SK-N-SH (cell line): ENCODE results near the gene CBX8. TPM values are rescaled to one million over a fixed set of nuclear protein-coding genes. Genes with fewer than 3 reads are reported as not detected.
A peak's percentile ranks its signal among the peaks of the same experiment; 100 is the strongest.

ENCODE experiments used
- CTCF ChIA-PET: fragments of 300-600, 350-600 bp; formaldehyde crosslinking; extraction: SDS; loops from one replicate; lab custom pipeline; 2021; lab: Yijun Ruan, JAX
- POLR2A ChIA-PET: fragments of 350-600 bp; sonication (Branson Sonifier 250); formaldehyde crosslinking; extraction: SDS; loops from one replicate; lab custom pipeline; 2020; ENCODE audit warnings: antibody characterized with exemption, inconsistent platforms; lab: Yijun Ruan, JAX
- DNase-seq: peaks from one replicate; pipeline ENCODE4 v3.0.0; 2012
- H2AFZ ChIP-seq: fragments of 200-600 bp; sonication (generic); 2 replicates; pipeline ENCODE4 v1.8.1; 2016; ENCODE audit warnings: antibody characterized with exemption, mild to moderate bottlenecking, low read depth
- H3F3A ChIP-seq: fragments of 200-600 bp; sonication (generic); replicated peaks from 2 replicates; pipeline ENCODE3; 2016; ENCODE audit warnings: antibody characterized with exemption, mild to moderate bottlenecking; ENCODE audit not compliant: insufficient read depth
- H3K27ac ChIP-seq, 2 experiments: fragments of 200-500 bp in 1 of 2; fragments of 200-600 bp in 1 of 2; sonication (Bioruptor generic) in 1 of 2; sonication (generic), shearing (Covaris generic) in 1 of 2; 2 replicates each; pipeline versions ENCODE4 v1.5.1 to v1.6.1; 2014 to 2016; ENCODE audit warnings: low read depth in 2 of 2, inconsistent platforms in 1 of 2, low read length in 1 of 2, mild to moderate bottlenecking in 1 of 2, mixed read lengths in 1 of 2
- H3K27me3 ChIP-seq: fragments of 200-600 bp; sonication (generic), shearing (Covaris generic); 2 replicates; pipeline ENCODE4 v1.6.1; 2016; ENCODE audit warnings: mixed run types; ENCODE audit not compliant: insufficient read depth
- H3K36me3 ChIP-seq, 2 experiments: fragments of 200-500 bp in 1 of 2; fragments of 200-600 bp in 1 of 2; sonication (Bioruptor generic) in 1 of 2; sonication (generic) in 1 of 2; replicated peaks in 1 of 2; 2 replicates each; pipeline versions ENCODE3 to v1.5.1; 2014 to 2016; ENCODE audit warnings: low read length in 1 of 2, mild to moderate bottlenecking in 1 of 2; ENCODE audit not compliant: insufficient read depth in 2 of 2, control insufficient read depth in 1 of 2
- H3K4me1 ChIP-seq, 2 experiments: fragments of 200-500 bp in 1 of 2; fragments of 200-600 bp in 1 of 2; sonication (Bioruptor generic) in 1 of 2; sonication (generic), shearing (Covaris generic) in 1 of 2; 2 replicates each; pipeline versions ENCODE4 v1.5.1 to v1.6.1; 2014 to 2016; ENCODE audit warnings: low read depth in 1 of 2, low read length in 1 of 2, mixed run types in 1 of 2; ENCODE audit not compliant: insufficient read depth in 2 of 2, control insufficient read depth in 1 of 2
- H3K4me2 ChIP-seq: fragments of 200-600 bp; sonication (generic), shearing (Covaris generic); 2 replicates; pipeline ENCODE4 v1.6.1; 2017; ENCODE audit warnings: mixed run types
- H3K4me3 ChIP-seq, 2 experiments: fragments of 200-500 bp in 1 of 2; fragments of 200-600 bp in 1 of 2; sonication (Bioruptor generic) in 1 of 2; sonication (generic), shearing (Covaris generic) in 1 of 2; 2 replicates each; pipeline versions ENCODE4 v1.5.1 to v1.8.1; 2014 to 2016; ENCODE audit warnings: low read depth in 2 of 2, inconsistent platforms in 1 of 2, low read length in 1 of 2, mild to moderate bottlenecking in 1 of 2, mixed read lengths in 1 of 2, moderate library complexity in 1 of 2
- H3K79me2 ChIP-seq: fragments of 200-600 bp; sonication (generic); 2 replicates; pipeline ENCODE4 v1.8.1; 2017; ENCODE audit warnings: mild to moderate bottlenecking; ENCODE audit not compliant: insufficient read depth
- H3K9ac ChIP-seq: fragments of 200-600 bp; sonication (generic); 2 replicates; pipeline ENCODE4 v1.6.1; 2017; ENCODE audit warnings: mixed run types
- H3K9me2 ChIP-seq: fragments of 200-600 bp; sonication (generic); 2 replicates; pipeline ENCODE4 v1.6.1; 2017; ENCODE audit warnings: mixed run types
- H3K9me3 ChIP-seq: fragments of 200-600 bp; sonication (generic); 2 replicates; pipeline ENCODE4 v1.6.1; 2017; ENCODE audit warnings: mixed run types, mild to moderate bottlenecking, moderate library complexity
- H4K20me1 ChIP-seq: fragments of 200-600 bp; sonication (generic); 2 replicates; pipeline ENCODE4 v1.6.1; 2017; ENCODE audit warnings: mild to moderate bottlenecking, mixed run types; ENCODE audit not compliant: insufficient read depth
- CHD2 ChIP-seq: fragments of 150-350 bp; IDR thresholded peaks from 2 replicates; pipeline ENCODE4 v1.6.1; 2018; ENCODE audit warnings: low read length; ENCODE audit not compliant: partially characterized antibody
- ELF1 ChIP-seq: IDR thresholded peaks from 2 replicates; pipeline ENCODE4 v1.4.0; 2012
- FOXJ3 ChIP-seq: sonication (generic); formaldehyde crosslinking; IDR thresholded peaks from 2 replicates; pipeline ENCODE4 v1.5.1; 2020; ENCODE audit warnings: mild to moderate bottlenecking, missing genetic modification reagents
- FOXM1 ChIP-seq: IDR thresholded peaks from 2 replicates; pipeline ENCODE4 v1.4.0; 2012; ENCODE audit warnings: low read depth, mild to moderate bottlenecking
- GABPA ChIP-seq: IDR thresholded peaks from 2 replicates; pipeline ENCODE4 v1.4.0; 2012; ENCODE audit warnings: low read depth, mild to moderate bottlenecking
- JUND ChIP-seq: IDR thresholded peaks from 2 replicates; pipeline ENCODE4 v1.4.0; 2012
- MXI1 ChIP-seq: IDR thresholded peaks from 2 replicates; pipeline ENCODE4 v1.6.1; 2012; ENCODE audit warnings: mild to moderate bottlenecking, low read depth, low read length, improper control_type of control experiment
- NFIC ChIP-seq: IDR thresholded peaks from 2 replicates; pipeline ENCODE4 v1.4.0; 2012; ENCODE audit warnings: borderline replicate concordance
- NRF1 ChIP-seq: IDR thresholded peaks from 2 replicates; pipeline ENCODE4 v1.6.1; 2012; ENCODE audit warnings: low read depth, mild to moderate bottlenecking, low read length
- POLR2AphosphoS5 ChIP-seq: IDR thresholded peaks from 2 replicates; pipeline ENCODE4 v1.6.1; 2012; ENCODE audit warnings: low read depth, low read length
- RFX5 ChIP-seq: IDR thresholded peaks from 2 replicates; pipeline ENCODE4 v1.6.1; 2012; ENCODE audit warnings: mild to moderate bottlenecking, improper control_type of control experiment, low read length
- RXRA ChIP-seq: IDR thresholded peaks from 2 replicates; pipeline ENCODE4 v1.4.0; 2012; ENCODE audit warnings: low read depth, mild to moderate bottlenecking, borderline replicate concordance
- SMC3 ChIP-seq: IDR thresholded peaks from 2 replicates; pipeline ENCODE4 v1.6.1; 2012; ENCODE audit warnings: low read depth, low read length, improper control_type of control experiment
- TAF1 ChIP-seq: IDR thresholded peaks from 2 replicates; pipeline ENCODE4 v1.6.1; 2012; ENCODE audit warnings: low read depth, mild to moderate bottlenecking, low read length, moderate library complexity, borderline replicate concordance
- TEAD4 ChIP-seq: IDR thresholded peaks from 2 replicates; pipeline ENCODE4 v1.4.0; 2012; ENCODE audit warnings: mild to moderate bottlenecking, borderline replicate concordance; ENCODE audit not compliant: insufficient read depth
- YY1 ChIP-seq: IDR thresholded peaks from 2 replicates; pipeline ENCODE4 v1.4.0; 2012; ENCODE audit warnings: low read depth, mild to moderate bottlenecking
- WGBS: methylation state at CpG from one replicate; pipeline ENCODE4 v1.1.6; 2017; ENCODE audit warnings: low lambda C conversion rate; 5-methylcytosine and 5-hydroxymethylcytosine counted together
- polyA plus RNA-seq, 3 experiments: library from polyadenylated mRNA; depleted of rRNA; stranded (reverse); fragments of >200 nt; gene quantifications; 2 replicates each; pipeline ENCODE4 v1.2.3, GENCODE V29; 2012
- TF ChIP-seq, protein P1 (sequence below): fragments of 150-350 bp; IDR thresholded peaks from 2 replicates; pipeline ENCODE4 v1.6.1; 2016; ENCODE audit warnings: mild to moderate bottlenecking, low read depth, low read length
- TF ChIP-seq, protein P2 (sequence below): IDR thresholded peaks from 2 replicates; pipeline ENCODE4 v1.4.0; 2012; ENCODE audit warnings: low read depth, borderline replicate concordance
- TF ChIP-seq, protein P3 (sequence below): IDR thresholded peaks from 2 replicates; pipeline ENCODE4; 2012
- TF ChIP-seq, protein P4 (sequence below): IDR thresholded peaks from 2 replicates; pipeline ENCODE4 v1.4.0; 2012; ENCODE audit warnings: low read depth, borderline replicate concordance
- TF ChIP-seq, protein P5 (sequence below): IDR thresholded peaks from 2 replicates; pipeline ENCODE4 v1.6.1; 2012; ENCODE audit warnings: mild to moderate bottlenecking, low read depth, low read length, moderate library complexity

Gene CBX8
- polyA plus RNA-seq, 1 of the 3 experiments (the other 2 are of a cell fraction), result 2.9 TPM

DNA sequence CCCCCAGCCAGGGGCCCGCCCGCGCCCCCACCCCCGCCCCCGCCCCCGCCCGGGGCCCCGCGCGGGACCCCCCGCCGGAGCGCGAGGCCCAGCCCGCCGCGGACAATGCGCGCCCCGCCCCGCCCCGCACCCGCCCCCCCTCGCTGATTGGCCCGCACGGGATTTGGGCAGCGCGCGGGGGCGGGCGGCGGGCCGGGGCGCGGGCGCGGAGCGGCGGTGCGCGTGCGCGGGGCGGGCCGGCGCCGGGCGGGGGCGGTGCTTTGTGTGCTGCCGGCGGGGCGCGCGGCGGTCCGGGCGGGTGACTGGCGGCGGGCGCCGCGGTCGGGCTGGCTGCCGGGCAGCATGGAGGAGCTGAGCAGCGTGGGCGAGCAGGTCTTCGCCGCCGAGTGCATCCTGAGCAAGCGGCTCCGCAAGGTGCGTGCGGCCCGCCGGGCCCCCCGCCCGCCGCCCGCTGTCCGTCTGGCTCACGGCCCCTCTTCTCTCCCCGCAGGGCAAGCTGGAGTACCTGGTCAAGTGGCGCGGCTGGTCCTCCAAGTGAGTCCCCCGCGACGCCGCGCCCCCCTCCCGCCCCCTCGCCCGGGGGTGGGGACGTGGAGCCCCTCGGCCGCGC, 18.9 kb downstream of the CBX8 start, which contains the start of gene CBX2 (continued):
- TF ChIP-seq TAF1 (no peak), RFX5 (no peak), FOXJ3 (CRISPR knock-in tag) (no peak), CHD2 (no peak), FOXM1 (no peak), ELF1 (no peak), YY1 (0 out of 2 replicates have a peak, but pooled peaks have one; percentile 2)
- TF ChIP-seq, protein P1, sequence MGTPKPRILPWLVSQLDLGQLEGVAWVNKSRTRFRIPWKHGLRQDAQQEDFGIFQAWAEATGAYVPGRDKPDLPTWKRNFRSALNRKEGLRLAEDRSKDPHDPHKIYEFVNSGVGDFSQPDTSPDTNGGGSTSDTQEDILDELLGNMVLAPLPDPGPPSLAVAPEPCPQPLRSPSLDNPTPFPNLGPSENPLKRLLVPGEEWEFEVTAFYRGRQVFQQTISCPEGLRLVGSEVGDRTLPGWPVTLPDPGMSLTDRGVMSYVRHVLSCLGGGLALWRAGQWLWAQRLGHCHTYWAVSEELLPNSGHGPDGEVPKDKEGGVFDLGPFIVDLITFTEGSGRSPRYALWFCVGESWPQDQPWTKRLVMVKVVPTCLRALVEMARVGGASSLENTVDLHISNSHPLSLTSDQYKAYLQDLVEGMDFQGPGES, result no peak
- TF ChIP-seq, protein P2, sequence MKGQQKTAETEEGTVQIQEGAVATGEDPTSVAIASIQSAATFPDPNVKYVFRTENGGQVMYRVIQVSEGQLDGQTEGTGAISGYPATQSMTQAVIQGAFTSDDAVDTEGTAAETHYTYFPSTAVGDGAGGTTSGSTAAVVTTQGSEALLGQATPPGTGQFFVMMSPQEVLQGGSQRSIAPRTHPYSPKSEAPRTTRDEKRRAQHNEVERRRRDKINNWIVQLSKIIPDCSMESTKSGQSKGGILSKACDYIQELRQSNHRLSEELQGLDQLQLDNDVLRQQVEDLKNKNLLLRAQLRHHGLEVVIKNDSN, result no peak
- TF ChIP-seq, all 33 proteins: peak for 5

DNA sequence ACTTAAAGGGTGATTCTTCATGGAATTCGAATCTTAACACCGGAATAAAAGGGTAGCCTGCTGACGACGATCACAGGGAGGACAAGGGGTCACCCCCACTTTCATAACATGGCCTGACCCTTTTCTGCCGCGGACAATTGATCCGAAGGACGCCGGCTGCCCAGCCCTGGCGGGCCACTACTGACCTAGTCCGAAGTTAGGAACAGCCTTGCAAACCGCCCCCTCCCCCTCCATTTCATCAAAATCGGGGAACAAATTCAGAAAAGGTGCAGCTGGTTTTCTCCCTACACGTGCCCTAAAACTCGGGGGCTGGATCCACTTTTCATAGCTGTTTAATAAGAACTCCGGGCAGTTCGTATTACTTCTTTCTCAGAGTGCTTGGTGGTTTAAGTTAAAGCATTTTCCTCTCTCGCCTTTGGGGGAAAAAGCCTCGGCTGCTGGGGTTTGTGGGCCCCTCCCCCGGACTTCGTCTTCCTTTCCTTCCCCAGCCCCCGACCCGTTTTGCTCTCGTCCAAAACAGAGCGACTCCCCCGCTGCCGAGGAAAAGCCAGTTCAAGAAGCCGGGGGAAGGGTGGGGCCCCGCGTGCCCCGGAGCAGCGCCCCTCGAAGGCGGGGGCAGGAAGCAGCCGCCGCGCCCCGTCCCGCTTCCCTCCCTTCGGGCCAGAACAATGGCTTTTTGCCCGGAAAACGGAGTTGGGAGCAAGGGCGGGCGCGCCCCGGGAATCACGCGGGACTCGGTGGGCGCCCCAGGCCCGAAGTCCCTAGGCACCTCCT, 19.6 kb downstream of the CBX8 start:
- ChIA-PET POLR2A (interaction anchor here (1.1 to 2.1 kb wide), 5 partner anchors 10 to 62 kb away, joined by 3 to 10 read pairs (median 5); partner anchors contain the start of genes CBX4 and CBX8), CTCF (interaction anchor here (0.6 to 6.6 kb wide), 17 partner anchors 10 to 231 kb away, joined by 3 to 82 read pairs (median 4); partner anchors contain the start of gene CBX4)
- peak overlapping the region; percentile 63; the same call in 1 of the 2 replicates for H3K9ac ChIP-seq
- H3K27me3 ChIP-seq, result peaks cover 27% of the 10 kb centered on the region
- H3K4me3 ChIP-seq, result peak overlapping the region; percentile 62 to 64
- 24% methylated on average over 51 of the region's 51 CpGs for WGBS
- no peaks in the 10 kb centered on the region for H3K9me3 ChIP-seq
- H2AFZ ChIP-seq, result peak overlapping the region; percentile 88
- peaks cover 5 to 27% of the 10 kb centered on the region in 2 experiments for H3K36me3 ChIP-seq
- H3F3A ChIP-seq, result peaks cover 11% of the 10 kb centered on the region
- H3K4me1 ChIP-seq, result peaks cover 0 to 20% of the 10 kb centered on the region in 2 experiments; a peak in 3 of 4 replicates
- H3K79me2 ChIP-seq, result peaks cover 36% of the 10 kb centered on the region
- no peak for DNase-seq
- H3K9me2 ChIP-seq, result no peaks in the 10 kb centered on the region
- peak overlapping the region; percentile 74 for H3K4me2 ChIP-seq
- peaks cover 18% of the 10 kb centered on the region; the same call in 1 of the 2 replicates for H4K20me1 ChIP-seq
- peak overlapping the region in 1 of 2 experiments; percentile 80; a peak in 2 of 4 replicates for H3K27ac ChIP-seq
- TF ChIP-seq POLR2AphosphoS5, result peak; percentile 39; the same call in 1 of the 2 replicates
- TF ChIP-seq RXRA, result no peak
- TF ChIP-seq, protein P3, sequence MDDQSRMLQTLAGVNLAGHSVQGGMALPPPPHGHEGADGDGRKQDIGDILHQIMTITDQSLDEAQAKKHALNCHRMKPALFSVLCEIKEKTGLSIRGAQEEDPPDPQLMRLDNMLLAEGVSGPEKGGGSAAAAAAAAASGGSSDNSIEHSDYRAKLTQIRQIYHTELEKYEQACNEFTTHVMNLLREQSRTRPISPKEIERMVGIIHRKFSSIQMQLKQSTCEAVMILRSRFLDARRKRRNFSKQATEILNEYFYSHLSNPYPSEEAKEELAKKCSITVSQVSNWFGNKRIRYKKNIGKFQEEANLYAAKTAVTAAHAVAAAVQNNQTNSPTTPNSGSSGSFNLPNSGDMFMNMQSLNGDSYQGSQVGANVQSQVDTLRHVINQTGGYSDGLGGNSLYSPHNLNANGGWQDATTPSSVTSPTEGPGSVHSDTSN, result no peak
- TF ChIP-seq, protein P4, sequence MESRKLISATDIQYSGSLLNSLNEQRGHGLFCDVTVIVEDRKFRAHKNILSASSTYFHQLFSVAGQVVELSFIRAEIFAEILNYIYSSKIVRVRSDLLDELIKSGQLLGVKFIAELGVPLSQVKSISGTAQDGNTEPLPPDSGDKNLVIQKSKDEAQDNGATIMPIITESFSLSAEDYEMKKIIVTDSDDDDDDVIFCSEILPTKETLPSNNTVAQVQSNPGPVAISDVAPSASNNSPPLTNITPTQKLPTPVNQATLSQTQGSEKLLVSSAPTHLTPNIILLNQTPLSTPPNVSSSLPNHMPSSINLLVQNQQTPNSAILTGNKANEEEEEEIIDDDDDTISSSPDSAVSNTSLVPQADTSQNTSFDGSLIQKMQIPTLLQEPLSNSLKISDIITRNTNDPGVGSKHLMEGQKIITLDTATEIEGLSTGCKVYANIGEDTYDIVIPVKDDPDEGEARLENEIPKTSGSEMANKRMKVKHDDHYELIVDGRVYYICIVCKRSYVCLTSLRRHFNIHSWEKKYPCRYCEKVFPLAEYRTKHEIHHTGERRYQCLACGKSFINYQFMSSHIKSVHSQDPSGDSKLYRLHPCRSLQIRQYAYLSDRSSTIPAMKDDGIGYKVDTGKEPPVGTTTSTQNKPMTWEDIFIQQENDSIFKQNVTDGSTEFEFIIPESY, result no peak
- TF ChIP-seq JUND, result no peak
- TF ChIP-seq TEAD4, result no peak
- 0 out of 2 replicates have a peak, but pooled peaks have one; percentile 43 for TF ChIP-seq NFIC
- no peak; the same call in 1 of the 2 replicates for TF ChIP-seq MXI1
- no peak for TF ChIP-seq NRF1
- TF ChIP-seq SMC3, result no peak
- TF ChIP-seq, protein P5, sequence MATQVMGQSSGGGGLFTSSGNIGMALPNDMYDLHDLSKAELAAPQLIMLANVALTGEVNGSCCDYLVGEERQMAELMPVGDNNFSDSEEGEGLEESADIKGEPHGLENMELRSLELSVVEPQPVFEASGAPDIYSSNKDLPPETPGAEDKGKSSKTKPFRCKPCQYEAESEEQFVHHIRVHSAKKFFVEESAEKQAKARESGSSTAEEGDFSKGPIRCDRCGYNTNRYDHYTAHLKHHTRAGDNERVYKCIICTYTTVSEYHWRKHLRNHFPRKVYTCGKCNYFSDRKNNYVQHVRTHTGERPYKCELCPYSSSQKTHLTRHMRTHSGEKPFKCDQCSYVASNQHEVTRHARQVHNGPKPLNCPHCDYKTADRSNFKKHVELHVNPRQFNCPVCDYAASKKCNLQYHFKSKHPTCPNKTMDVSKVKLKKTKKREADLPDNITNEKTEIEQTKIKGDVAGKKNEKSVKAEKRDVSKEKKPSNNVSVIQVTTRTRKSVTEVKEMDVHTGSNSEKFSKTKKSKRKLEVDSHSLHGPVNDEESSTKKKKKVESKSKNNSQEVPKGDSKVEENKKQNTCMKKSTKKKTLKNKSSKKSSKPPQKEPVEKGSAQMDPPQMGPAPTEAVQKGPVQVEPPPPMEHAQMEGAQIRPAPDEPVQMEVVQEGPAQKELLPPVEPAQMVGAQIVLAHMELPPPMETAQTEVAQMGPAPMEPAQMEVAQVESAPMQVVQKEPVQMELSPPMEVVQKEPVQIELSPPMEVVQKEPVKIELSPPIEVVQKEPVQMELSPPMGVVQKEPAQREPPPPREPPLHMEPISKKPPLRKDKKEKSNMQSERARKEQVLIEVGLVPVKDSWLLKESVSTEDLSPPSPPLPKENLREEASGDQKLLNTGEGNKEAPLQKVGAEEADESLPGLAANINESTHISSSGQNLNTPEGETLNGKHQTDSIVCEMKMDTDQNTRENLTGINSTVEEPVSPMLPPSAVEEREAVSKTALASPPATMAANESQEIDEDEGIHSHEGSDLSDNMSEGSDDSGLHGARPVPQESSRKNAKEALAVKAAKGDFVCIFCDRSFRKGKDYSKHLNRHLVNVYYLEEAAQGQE, result peak; percentile 29; the same call in 1 of the 2 replicates
- no peak; the same call in 1 of the 2 replicates for TF ChIP-seq FOXJ3 (CRISPR knock-in tag)
- peak; percentile 31; the same call in 1 of the 2 replicates for TF ChIP-seq GABPA
